WTC11 (cell line): ENCODE measurements around the gene SYNGR3. TPM values are rescaled to one million over a fixed set of nuclear protein-coding genes. Genes with fewer than 3 reads are reported as not detected.

Experiments
- ATAC-seq: fragments of 200-7000 bp; cut with Tn5 transposase; 2 replicates; pipeline ENCODE4 v1.10.0; 2021; ENCODE audit warnings: mild to moderate bottlenecking, moderate library complexity
- CTCF ChIA-PET: fragments of 300-600 bp; sonication (Branson Sonifier 250); formaldehyde crosslinking; loops from one replicate; lab custom pipeline; 2021; ENCODE audit warnings: antibody characterized with exemption; lab: Charles Lee
- POLR2A ChIA-PET: fragments of 350-600 bp; sonication (Branson Sonifier 250); formaldehyde crosslinking; loops from one replicate; lab custom pipeline; 2021; ENCODE audit warnings: antibody characterized with exemption; lab: Charles Lee
- DNase-seq: peaks from one replicate; pipeline ENCODE4 v3.0.0; 2021; ENCODE audit warnings: low spot score
- H3K27ac Mint-ChIP-seq: 2 replicates; pipeline ENCODE4 v1.8.0; 2021; ENCODE audit warnings: mixed read lengths
- H3K27me3 Mint-ChIP-seq: 2 replicates; pipeline ENCODE4 v1.8.0; 2021; ENCODE audit warnings: low read depth, mild to moderate bottlenecking, moderate library complexity, mixed read lengths
- H3K36me3 Mint-ChIP-seq: 2 replicates; pipeline ENCODE4 v1.8.0; 2021; ENCODE audit warnings: mixed read lengths
- H3K4me1 Mint-ChIP-seq: 2 replicates; pipeline ENCODE4 v1.8.0; 2022; ENCODE audit warnings: mixed read lengths
- H3K4me3 Mint-ChIP-seq: 2 replicates; pipeline ENCODE4 v1.8.0; 2021; ENCODE audit warnings: mild to moderate bottlenecking, moderate library complexity, mixed read lengths
- H3K9me3 Mint-ChIP-seq: 2 replicates; pipeline ENCODE4 v1.8.0; 2021; ENCODE audit warnings: mixed read lengths
- ATF1 ChIP-seq: sonication (generic); formaldehyde crosslinking; IDR thresholded peaks from 2 replicates; pipeline ENCODE4 v1.8.1; 2023; ENCODE audit warnings: mild to moderate bottlenecking, moderate library complexity, missing genetic modification reagents
- ESRRA ChIP-seq: sonication (generic); formaldehyde crosslinking; IDR thresholded peaks from 2 replicates; pipeline ENCODE4 v1.8.1; 2022; ENCODE audit warnings: mild to moderate bottlenecking, missing genetic modification reagents, borderline replicate concordance
- FOXK1 ChIP-seq: sonication (generic); formaldehyde crosslinking; IDR thresholded peaks from 2 replicates; pipeline ENCODE4 v1.8.0; 2022; ENCODE audit warnings: mild to moderate bottlenecking, moderate library complexity, missing genetic modification reagents
- GRHL2 ChIP-seq: fragments of 250-450 bp; sonication (Bioruptor Pico); IDR thresholded peaks from 2 replicates; pipeline ENCODE4 v1.8.0; 2022; ENCODE audit warnings: mild to moderate bottlenecking, moderate library complexity; ENCODE audit not compliant: insufficient replicate concordance, severe bottlenecking
- HMGA2 ChIP-seq: fragments of 250-450 bp; sonication (Bioruptor Pico); IDR thresholded peaks from 2 replicates; pipeline ENCODE4 v1.4.0; 2021; ENCODE audit warnings: mild to moderate bottlenecking, moderate library complexity
- JAZF1 ChIP-seq: fragments of 250-450 bp; sonication (Bioruptor Pico); IDR thresholded peaks from 2 replicates; pipeline ENCODE4 v1.9.0; 2021; ENCODE audit warnings: moderate library complexity, mild to moderate bottlenecking, inconsistent platforms
- NR1H2 ChIP-seq: sonication (generic); formaldehyde crosslinking; IDR thresholded peaks from 2 replicates; pipeline ENCODE4 v1.9.0; 2021; ENCODE audit warnings: mild to moderate bottlenecking, moderate library complexity, missing genetic modification reagents
- NR3C1 ChIP-seq: sonication (generic); formaldehyde crosslinking; conservative IDR thresholded peaks from 2 replicates; pipeline ENCODE4 v1.8.1; 2023; ENCODE audit warnings: low read depth, mild to moderate bottlenecking, missing genetic modification reagents
- SMAD4 ChIP-seq: sonication (generic); formaldehyde crosslinking; IDR thresholded peaks from 2 replicates; pipeline ENCODE4 v1.8.0; 2022; ENCODE audit warnings: mild to moderate bottlenecking, missing genetic modification reagents
- ZBTB21 ChIP-seq: sonication (generic); formaldehyde crosslinking; IDR thresholded peaks from 2 replicates; pipeline ENCODE4 v1.8.1; 2023; ENCODE audit warnings: mild to moderate bottlenecking, missing genetic modification reagents, borderline replicate concordance
- ZNF121 ChIP-seq: sonication (generic); formaldehyde crosslinking; IDR thresholded peaks from 2 replicates; pipeline ENCODE4 v1.8.0; 2023; ENCODE audit warnings: missing genetic modification reagents
- ZNF138 ChIP-seq: sonication (generic); formaldehyde crosslinking; conservative IDR thresholded peaks from 2 replicates; pipeline ENCODE4 v1.8.1; 2022; ENCODE audit warnings: mild to moderate bottlenecking, moderate library complexity, missing genetic modification reagents
- ZNF671 ChIP-seq: fragments of 250-450 bp; sonication (Bioruptor Pico); IDR thresholded peaks from 2 replicates; pipeline ENCODE4 v1.8.0; 2021; ENCODE audit warnings: mild to moderate bottlenecking
- total RNA-seq: library from RNA; stranded (reverse); gene quantifications from 3 replicates; pipeline ENCODE4 v1.2.3, GENCODE V29; 2021
- TF ChIP-seq, protein P1 (sequence below): sonication (generic); formaldehyde crosslinking; IDR thresholded peaks from 2 replicates; pipeline ENCODE4 v1.8.0; 2022; ENCODE audit warnings: mild to moderate bottlenecking, missing genetic modification reagents
- TF ChIP-seq, protein P2 (sequence below): sonication (generic); formaldehyde crosslinking; IDR thresholded peaks from 2 replicates; pipeline ENCODE4 v1.8.1; 2023; ENCODE audit warnings: mild to moderate bottlenecking, missing genetic modification reagents
- TF ChIP-seq, protein P3 (sequence below): sonication (generic); formaldehyde crosslinking; IDR thresholded peaks from 2 replicates; pipeline ENCODE4 v1.8.1; 2023; ENCODE audit warnings: mild to moderate bottlenecking, missing genetic modification reagents, moderate library complexity
- TF ChIP-seq, protein P4 (sequence below): sonication (generic); formaldehyde crosslinking; IDR thresholded peaks from 2 replicates; pipeline ENCODE4 v1.8.1; 2022; ENCODE audit warnings: mild to moderate bottlenecking, missing genetic modification reagents, moderate library complexity, borderline replicate concordance
- TF ChIP-seq, protein P5 (sequence below): fragments of 250-450 bp; sonication (Bioruptor Pico); IDR thresholded peaks from 2 replicates; pipeline ENCODE4 v1.9.0; 2021; ENCODE audit warnings: mild to moderate bottlenecking
- TF ChIP-seq, protein P6 (sequence below): sonication (generic); formaldehyde crosslinking; IDR thresholded peaks from 2 replicates; pipeline ENCODE4 v1.8.0; 2023; ENCODE audit warnings: mild to moderate bottlenecking, missing genetic modification reagents

Gene SYNGR3
- total RNA-seq, 1 experiment from 2014 or later, result 41.5 TPM

DNA sequence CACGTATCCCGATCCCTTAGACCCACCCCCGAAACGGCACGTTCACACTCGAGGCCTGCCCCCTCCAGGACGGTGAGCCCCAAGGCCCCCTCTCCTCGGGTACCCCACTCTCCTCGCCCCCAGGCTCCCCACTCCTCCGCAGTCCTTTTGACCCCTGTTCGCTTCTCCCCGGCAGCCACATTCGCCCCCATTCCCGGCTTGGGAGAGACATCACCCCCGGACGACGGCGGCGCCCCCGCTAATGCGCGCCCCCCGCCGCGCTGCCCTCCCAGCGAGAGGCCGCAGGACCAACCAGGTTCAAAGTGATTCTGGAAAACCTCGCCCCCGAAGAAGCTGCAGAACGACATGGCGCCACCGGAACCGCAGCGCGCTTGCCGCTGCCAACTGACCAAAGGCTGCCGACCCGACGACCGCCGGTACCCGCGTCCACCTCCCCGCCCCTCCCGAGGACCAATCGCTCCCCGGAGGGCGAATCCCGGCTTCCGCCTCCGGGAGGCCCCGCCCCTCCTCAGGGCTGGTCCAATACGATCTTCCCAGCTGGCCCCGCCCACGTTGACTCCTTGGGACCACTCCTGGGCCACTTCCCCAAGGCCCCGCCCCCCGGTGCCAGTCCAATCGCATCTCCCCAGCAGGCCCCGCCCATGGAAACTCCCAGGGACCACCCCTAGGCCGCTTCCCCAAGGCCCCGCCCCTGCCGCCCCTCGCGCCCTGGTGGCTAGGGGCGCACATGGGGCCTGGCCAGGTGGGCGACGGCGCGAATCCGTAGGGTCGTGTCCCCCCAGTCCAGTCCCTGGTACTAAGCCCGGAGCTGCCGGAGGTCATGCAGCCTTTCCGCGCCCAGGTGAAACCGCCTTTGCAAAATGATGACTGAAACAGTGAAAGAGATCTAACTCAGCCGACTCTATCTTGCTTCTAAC is 46.7 kb upstream of the SYNGR3 start, which contains the start of gene MSRB1 (continued):
- TF ChIP-seq, protein P1, sequence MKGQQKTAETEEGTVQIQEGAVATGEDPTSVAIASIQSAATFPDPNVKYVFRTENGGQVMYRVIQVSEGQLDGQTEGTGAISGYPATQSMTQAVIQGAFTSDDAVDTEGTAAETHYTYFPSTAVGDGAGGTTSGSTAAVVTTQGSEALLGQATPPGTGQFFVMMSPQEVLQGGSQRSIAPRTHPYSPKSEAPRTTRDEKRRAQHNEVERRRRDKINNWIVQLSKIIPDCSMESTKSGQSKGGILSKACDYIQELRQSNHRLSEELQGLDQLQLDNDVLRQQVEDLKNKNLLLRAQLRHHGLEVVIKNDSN (CRISPR knock-in tag), result peak; percentile 49; the same call in 1 of the 2 replicates
- TF ChIP-seq, protein P2, sequence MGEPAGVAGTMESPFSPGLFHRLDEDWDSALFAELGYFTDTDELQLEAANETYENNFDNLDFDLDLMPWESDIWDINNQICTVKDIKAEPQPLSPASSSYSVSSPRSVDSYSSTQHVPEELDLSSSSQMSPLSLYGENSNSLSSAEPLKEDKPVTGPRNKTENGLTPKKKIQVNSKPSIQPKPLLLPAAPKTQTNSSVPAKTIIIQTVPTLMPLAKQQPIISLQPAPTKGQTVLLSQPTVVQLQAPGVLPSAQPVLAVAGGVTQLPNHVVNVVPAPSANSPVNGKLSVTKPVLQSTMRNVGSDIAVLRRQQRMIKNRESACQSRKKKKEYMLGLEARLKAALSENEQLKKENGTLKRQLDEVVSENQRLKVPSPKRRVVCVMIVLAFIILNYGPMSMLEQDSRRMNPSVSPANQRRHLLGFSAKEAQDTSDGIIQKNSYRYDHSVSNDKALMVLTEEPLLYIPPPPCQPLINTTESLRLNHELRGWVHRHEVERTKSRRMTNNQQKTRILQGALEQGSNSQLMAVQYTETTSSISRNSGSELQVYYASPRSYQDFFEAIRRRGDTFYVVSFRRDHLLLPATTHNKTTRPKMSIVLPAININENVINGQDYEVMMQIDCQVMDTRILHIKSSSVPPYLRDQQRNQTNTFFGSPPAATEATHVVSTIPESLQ (CRISPR knock-in tag), result no peak

DNA sequence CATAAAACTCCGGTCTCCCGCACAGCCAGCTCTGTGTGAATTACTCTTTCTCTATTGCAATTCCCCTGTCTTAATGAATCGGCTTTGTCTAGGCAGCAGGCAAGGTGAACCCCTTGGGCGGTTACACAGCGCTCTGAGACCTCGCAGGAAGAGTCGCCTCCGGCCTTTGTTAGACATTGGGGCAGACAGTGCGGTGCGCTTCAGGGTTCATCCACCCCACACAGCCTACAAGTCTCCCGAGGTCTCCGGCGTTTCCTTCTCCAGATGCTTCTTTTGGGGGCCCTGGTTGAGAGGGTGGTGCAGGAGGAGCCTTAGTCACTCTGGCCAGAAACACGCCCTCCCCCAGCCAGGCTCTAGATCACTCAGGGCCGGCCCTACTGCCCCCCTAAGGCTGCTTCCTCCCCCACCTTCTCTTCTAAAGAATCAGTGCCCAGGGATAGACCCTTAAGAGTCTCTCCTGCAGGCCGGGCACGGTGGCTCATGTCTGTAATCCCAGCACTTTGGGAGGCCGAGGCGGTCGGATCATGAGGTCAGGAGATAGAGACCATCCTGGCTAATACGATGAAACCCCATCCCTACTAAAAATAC is 45.1 kb upstream of the SYNGR3 start:
- ATAC-seq, result no peak
- Mint-ChIP-seq H3K4me3 (peak overlapping the region; percentile 87), H3K27me3 (peaks cover 16% of the 10 kb centered on the region), H3K36me3 (no peaks in the 10 kb centered on the region), H3K9me3 (no peaks in the 10 kb centered on the region), H3K27ac (no peak overlapping the region), H3K4me1 (peaks cover 22% of the 10 kb centered on the region)
- DNase-seq, result no peak
- ChIA-PET CTCF (interaction anchor here (0.6 to 0.8 kb wide), 2 partner anchors 59 to 1419 kb away, joined by 3 read pairs; no protein-coding TSS in a partner anchor), POLR2A (interaction anchor here (1.7 kb wide), 1 partner anchor 16 kb away, joined by 5 read pairs; no protein-coding TSS in a partner anchor)
- TF ChIP-seq SMAD4 (CRISPR knock-in tag), result no peak
- TF ChIP-seq, protein P3, sequence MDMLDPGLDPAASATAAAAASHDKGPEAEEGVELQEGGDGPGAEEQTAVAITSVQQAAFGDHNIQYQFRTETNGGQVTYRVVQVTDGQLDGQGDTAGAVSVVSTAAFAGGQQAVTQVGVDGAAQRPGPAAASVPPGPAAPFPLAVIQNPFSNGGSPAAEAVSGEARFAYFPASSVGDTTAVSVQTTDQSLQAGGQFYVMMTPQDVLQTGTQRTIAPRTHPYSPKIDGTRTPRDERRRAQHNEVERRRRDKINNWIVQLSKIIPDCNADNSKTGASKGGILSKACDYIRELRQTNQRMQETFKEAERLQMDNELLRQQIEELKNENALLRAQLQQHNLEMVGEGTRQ, result no peak
- no peak for TF ChIP-seq ZNF138 (CRISPR knock-in tag)
- no peak for TF ChIP-seq ZBTB21 (CRISPR knock-in tag)
- TF ChIP-seq GRHL2 (CRISPR knock-in tag), result no peak
- TF ChIP-seq HMGA2 (CRISPR knock-in tag), result no peak
- TF ChIP-seq JAZF1 (CRISPR knock-in tag), result no peak
- TF ChIP-seq NR1H2 (CRISPR knock-in tag), result no peak
- no peak for TF ChIP-seq ZNF121
- TF ChIP-seq, protein P4, sequence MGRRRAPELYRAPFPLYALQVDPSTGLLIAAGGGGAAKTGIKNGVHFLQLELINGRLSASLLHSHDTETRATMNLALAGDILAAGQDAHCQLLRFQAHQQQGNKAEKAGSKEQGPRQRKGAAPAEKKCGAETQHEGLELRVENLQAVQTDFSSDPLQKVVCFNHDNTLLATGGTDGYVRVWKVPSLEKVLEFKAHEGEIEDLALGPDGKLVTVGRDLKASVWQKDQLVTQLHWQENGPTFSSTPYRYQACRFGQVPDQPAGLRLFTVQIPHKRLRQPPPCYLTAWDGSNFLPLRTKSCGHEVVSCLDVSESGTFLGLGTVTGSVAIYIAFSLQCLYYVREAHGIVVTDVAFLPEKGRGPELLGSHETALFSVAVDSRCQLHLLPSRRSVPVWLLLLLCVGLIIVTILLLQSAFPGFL, result no peak
- TF ChIP-seq, protein P5, sequence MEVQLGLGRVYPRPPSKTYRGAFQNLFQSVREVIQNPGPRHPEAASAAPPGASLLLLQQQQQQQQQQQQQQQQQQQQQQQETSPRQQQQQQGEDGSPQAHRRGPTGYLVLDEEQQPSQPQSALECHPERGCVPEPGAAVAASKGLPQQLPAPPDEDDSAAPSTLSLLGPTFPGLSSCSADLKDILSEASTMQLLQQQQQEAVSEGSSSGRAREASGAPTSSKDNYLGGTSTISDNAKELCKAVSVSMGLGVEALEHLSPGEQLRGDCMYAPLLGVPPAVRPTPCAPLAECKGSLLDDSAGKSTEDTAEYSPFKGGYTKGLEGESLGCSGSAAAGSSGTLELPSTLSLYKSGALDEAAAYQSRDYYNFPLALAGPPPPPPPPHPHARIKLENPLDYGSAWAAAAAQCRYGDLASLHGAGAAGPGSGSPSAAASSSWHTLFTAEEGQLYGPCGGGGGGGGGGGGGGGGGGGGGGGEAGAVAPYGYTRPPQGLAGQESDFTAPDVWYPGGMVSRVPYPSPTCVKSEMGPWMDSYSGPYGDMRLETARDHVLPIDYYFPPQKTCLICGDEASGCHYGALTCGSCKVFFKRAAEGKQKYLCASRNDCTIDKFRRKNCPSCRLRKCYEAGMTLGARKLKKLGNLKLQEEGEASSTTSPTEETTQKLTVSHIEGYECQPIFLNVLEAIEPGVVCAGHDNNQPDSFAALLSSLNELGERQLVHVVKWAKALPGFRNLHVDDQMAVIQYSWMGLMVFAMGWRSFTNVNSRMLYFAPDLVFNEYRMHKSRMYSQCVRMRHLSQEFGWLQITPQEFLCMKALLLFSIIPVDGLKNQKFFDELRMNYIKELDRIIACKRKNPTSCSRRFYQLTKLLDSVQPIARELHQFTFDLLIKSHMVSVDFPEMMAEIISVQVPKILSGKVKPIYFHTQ (CRISPR knock-in tag), result no peak
- TF ChIP-seq NR3C1 (CRISPR knock-in tag), result no peak
- no peak for TF ChIP-seq ESRRA (CRISPR knock-in tag)
- TF ChIP-seq ZNF671 (CRISPR knock-in tag), result no peak
- TF ChIP-seq, protein P6, sequence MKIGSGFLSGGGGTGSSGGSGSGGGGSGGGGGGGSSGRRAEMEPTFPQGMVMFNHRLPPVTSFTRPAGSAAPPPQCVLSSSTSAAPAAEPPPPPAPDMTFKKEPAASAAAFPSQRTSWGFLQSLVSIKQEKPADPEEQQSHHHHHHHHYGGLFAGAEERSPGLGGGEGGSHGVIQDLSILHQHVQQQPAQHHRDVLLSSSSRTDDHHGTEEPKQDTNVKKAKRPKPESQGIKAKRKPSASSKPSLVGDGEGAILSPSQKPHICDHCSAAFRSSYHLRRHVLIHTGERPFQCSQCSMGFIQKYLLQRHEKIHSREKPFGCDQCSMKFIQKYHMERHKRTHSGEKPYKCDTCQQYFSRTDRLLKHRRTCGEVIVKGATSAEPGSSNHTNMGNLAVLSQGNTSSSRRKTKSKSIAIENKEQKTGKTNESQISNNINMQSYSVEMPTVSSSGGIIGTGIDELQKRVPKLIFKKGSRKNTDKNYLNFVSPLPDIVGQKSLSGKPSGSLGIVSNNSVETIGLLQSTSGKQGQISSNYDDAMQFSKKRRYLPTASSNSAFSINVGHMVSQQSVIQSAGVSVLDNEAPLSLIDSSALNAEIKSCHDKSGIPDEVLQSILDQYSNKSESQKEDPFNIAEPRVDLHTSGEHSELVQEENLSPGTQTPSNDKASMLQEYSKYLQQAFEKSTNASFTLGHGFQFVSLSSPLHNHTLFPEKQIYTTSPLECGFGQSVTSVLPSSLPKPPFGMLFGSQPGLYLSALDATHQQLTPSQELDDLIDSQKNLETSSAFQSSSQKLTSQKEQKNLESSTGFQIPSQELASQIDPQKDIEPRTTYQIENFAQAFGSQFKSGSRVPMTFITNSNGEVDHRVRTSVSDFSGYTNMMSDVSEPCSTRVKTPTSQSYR (CRISPR knock-in tag), result no peak
- TF ChIP-seq FOXK1 (CRISPR knock-in tag), result no peak
- TF ChIP-seq ATF1 (CRISPR knock-in tag), result no peak
